HCT116 (cell line): ENCODE measurements around the gene SMYD3. TPM values are rescaled to one million over a fixed set of nuclear protein-coding genes. Genes with fewer than 3 reads are reported as not detected.

Source experiments
- ATAC-seq: fragments of 200-7000 bp; cut with Tn5 transposase; 2 replicates; pipeline ENCODE4 v1.9.1; 2020; ENCODE audit warnings: mild to moderate bottlenecking, moderate library complexity
- BruUV-seq: library from RNA; stranded (reverse); fragments of 400-500 nt; replicated peaks from 2 replicates; lab custom pipeline; 2021; lab: Mats Ljungman, UMichigan
- CTCF ChIA-PET: fragments of 300-600 bp; sonication (Branson Sonifier 250); formaldehyde crosslinking; loops from one replicate; lab custom pipeline; 2021; ENCODE audit warnings: antibody characterized with exemption; lab: Charles Lee
- POLR2A ChIA-PET: fragments of 300-600, 350-600 bp; sonication (Branson Sonifier 250); formaldehyde crosslinking; loops from one replicate; lab custom pipeline; 2021; ENCODE audit warnings: antibody characterized with exemption; lab: Charles Lee
- RAD21 ChIA-PET, 2 experiments: fragments of 300-600 bp; sonication (Branson Sonifier 250); formaldehyde crosslinking; loops; one replicate each; lab custom pipeline; 2023; ENCODE audit warnings: low total read pairs in 2 of 2; ENCODE audit not compliant: uncharacterized antibody in 2 of 2, unreplicated experiment in 2 of 2, low non-redundant PET in 1 of 2; lab: Charles Lee
- DNase-seq: peaks from one replicate; pipeline ENCODE4 v3.0.0-alpha.2; 2010; ENCODE audit warnings: low read depth, low spot score
- H2AFZ ChIP-seq: fragments of 200-600 bp; shearing (Covaris generic), sonication (generic); 2 replicates; pipeline ENCODE4 v1.6.1; 2017; ENCODE audit warnings: low read depth, mixed run types, mixed read lengths, antibody characterized with exemption, low read length; ENCODE audit not compliant: poor library complexity, severe bottlenecking
- H3K27ac ChIP-seq: 2 replicates; pipeline ENCODE4 v1.5.1; 2012; ENCODE audit warnings: low read depth, low read length
- H3K27me3 ChIP-seq: fragments of 200-600 bp; sonication (generic); 2 replicates; pipeline ENCODE4 v1.6.1; 2016; ENCODE audit warnings: mixed run types, low read length, mixed read lengths; ENCODE audit not compliant: insufficient read depth
- H3K36me3 ChIP-seq, 2 experiments: fragments of 200-500 bp in 1 of 2; fragments of 200-600 bp in 1 of 2; sonication (Bioruptor generic) in 1 of 2; sonication (generic) in 1 of 2; 2 replicates each; pipeline versions ENCODE4 v1.5.1 to v1.6.1; 2014 to 2016; ENCODE audit warnings: low read length in 2 of 2, inconsistent platforms in 1 of 2, mixed read lengths in 1 of 2, mixed run types in 1 of 2; ENCODE audit not compliant: insufficient read depth in 2 of 2, control insufficient read depth in 1 of 2
- H3K4me1 ChIP-seq, 2 experiments: fragments of 200-600 bp in 1 of 2; sonication (generic) in 1 of 2; 2 replicates each; pipeline versions ENCODE4 v1.5.1 to v1.6.1; 2012 to 2017; ENCODE audit warnings: low read length in 2 of 2, inconsistent platforms in 1 of 2, mild to moderate bottlenecking in 1 of 2, mixed read lengths in 1 of 2, mixed run types in 1 of 2, moderate library complexity in 1 of 2; ENCODE audit not compliant: insufficient read depth in 2 of 2, control insufficient read depth in 1 of 2
- H3K4me2 ChIP-seq: fragments of 200-600 bp; sonication (generic); 2 replicates; pipeline ENCODE4 v1.6.1; 2017; ENCODE audit warnings: mixed run types, low read length, mixed read lengths
- H3K4me3 ChIP-seq, 2 experiments: fragments of 200-600 bp in 1 of 2; sonication (generic) in 1 of 2; replicated peaks in 1 of 2; 2 replicates each; pipeline ENCODE4 v1.5.1; 2011 to 2016; ENCODE audit warnings: low read length in 2 of 2, control low read depth in 1 of 2, low read depth in 1 of 2, mild to moderate bottlenecking in 1 of 2, mixed read lengths in 1 of 2, mixed run types in 1 of 2
- H3K79me2 ChIP-seq: fragments of 200-600 bp; sonication (generic); 2 replicates; pipeline ENCODE4 v1.6.1; 2017; ENCODE audit warnings: mild to moderate bottlenecking, mixed run types, low read length, moderate library complexity, mixed read lengths; ENCODE audit not compliant: insufficient read depth
- H3K9ac ChIP-seq: fragments of 200-600 bp; sonication (generic); 2 replicates; pipeline ENCODE4 v1.6.1; 2016; ENCODE audit warnings: low read length, mixed read lengths
- H3K9me2 ChIP-seq: fragments of 200-600 bp; sonication (generic), shearing (Covaris generic); 2 replicates; pipeline ENCODE4 v1.6.1; 2017; ENCODE audit warnings: mixed run types, mild to moderate bottlenecking, moderate library complexity; ENCODE audit not compliant: insufficient read depth
- H3K9me3 ChIP-seq, 2 experiments: fragments of 200-500 bp in 1 of 2; fragments of 200-600 bp in 1 of 2; sonication (Bioruptor generic) in 1 of 2; sonication (generic) in 1 of 2; 2 replicates each; pipeline ENCODE4 v1.6.1; 2014 to 2017; ENCODE audit warnings: low read length in 2 of 2, mixed read lengths in 2 of 2, inconsistent platforms in 1 of 2, low read depth in 1 of 2, mild to moderate bottlenecking in 1 of 2, mixed run types in 1 of 2, moderate library complexity in 1 of 2; ENCODE audit not compliant: control insufficient read depth in 1 of 2, insufficient read depth in 1 of 2
- H4K20me1 ChIP-seq: fragments of 200-600 bp; sonication (generic), shearing (Covaris generic); 2 replicates; pipeline ENCODE4 v1.6.1; 2017; ENCODE audit warnings: mixed run types, mild to moderate bottlenecking, moderate library complexity; ENCODE audit not compliant: insufficient read depth
- ELF1 ChIP-seq: IDR thresholded peaks from 2 replicates; pipeline ENCODE4 v1.6.1; 2012; ENCODE audit warnings: low read depth, borderline replicate concordance
- EZH2 ChIP-seq: fragments of 200-600 bp; sonication (generic); IDR thresholded peaks from 2 replicates; pipeline ENCODE4 v1.6.1; 2017; ENCODE audit warnings: antibody characterized with exemption, mixed run types
- MAX ChIP-seq: IDR thresholded peaks from 2 replicates; pipeline ENCODE4 v1.6.1; 2012
- POLR2A ChIP-seq: IDR thresholded peaks from 2 replicates; pipeline ENCODE4 v1.7.0; 2011; ENCODE audit warnings: borderline replicate concordance; ENCODE audit not compliant: insufficient read depth, insufficient read length; ENCODE audit errors: extremely low read depth
- SRF ChIP-seq: IDR thresholded peaks from 2 replicates; pipeline ENCODE4 v1.6.1; 2012; ENCODE audit warnings: low read depth
- TCF7L2 ChIP-seq: IDR thresholded peaks from 2 replicates; pipeline ENCODE4 v1.7.0; 2011; ENCODE audit warnings: borderline replicate concordance, inconsistent platforms; ENCODE audit not compliant: insufficient read depth, insufficient read length; ENCODE audit errors: extremely low read depth
- intact Hi-C: fragments of 100-400 bp; cut with micrococcal nuclease; formaldehyde crosslinking; loops from 2 replicates; pipeline ENCODE4 v1.10.0; 2022
- total RNA-seq: library from RNA; stranded (reverse); gene quantifications from one replicate; pipeline ENCODE4 v1.2.1, GENCODE V29; 2021; ENCODE audit not compliant: unreplicated experiment

The SMYD3 gene
- total RNA-seq, 1 experiment from 2014 or later = 33.6 TPM

- POLR2A ChIA-PET = no interaction called here
- DNase-seq (no peak), ATAC-seq (no peak)
- Histone ChIP-seq H2AFZ (no peak overlapping the region), H3K9ac (no peak overlapping the region), H3K27ac (no peak overlapping the region), H3K4me1 (peaks cover 11 to 14% of the 10 kb centered on the region in 2 experiments), H4K20me1 (no peaks in the 10 kb centered on the region), H3K4me3 (no peak overlapping the region), H3K36me3 (no peaks in the 10 kb centered on the region), H3K9me3 (no peaks in the 10 kb centered on the region), H3K79me2 (no peaks in the 10 kb centered on the region), H3K27me3 (no peaks in the 10 kb centered on the region), H3K9me2 (no peaks in the 10 kb centered on the region), H3K4me2 (no peak overlapping the region)
- BruUV-seq = no TSS peak
- intact Hi-C loops = no loop called here
- TF ChIP-seq MAX (no peak), SRF (no peak)
- RAD21 ChIA-PET = no interaction called here
- CTCF ChIA-PET = no interaction called here
Observed at GRCh38 chr1:245842106-245842505, 665.0 kb downstream of the SMYD3 start.

- no peaks in the 10 kb centered on the region for H3K9me2 ChIP-seq
- H3K4me2 ChIP-seq = no peak overlapping the region
- H4K20me1 ChIP-seq = no peaks in the 10 kb centered on the region
- H3K36me3 ChIP-seq = no peaks in the 10 kb centered on the region
- H2AFZ ChIP-seq = no peak overlapping the region
- no peak for ATAC-seq
- no peak for DNase-seq
- peaks cover 11 to 14% of the 10 kb centered on the region in 2 experiments for H3K4me1 ChIP-seq
- ChIA-PET POLR2A (no interaction called here), RAD21 (no interaction called here)
- no peaks in the 10 kb centered on the region for H3K79me2 ChIP-seq
- no TSS peak for BruUV-seq
- H3K27me3 ChIP-seq = no peaks in the 10 kb centered on the region
- no peak overlapping the region for H3K4me3 ChIP-seq
- H3K27ac ChIP-seq = no peak overlapping the region
- intact Hi-C loops = no loop called here
- no peak for TF ChIP-seq POLR2A
- no peak for TF ChIP-seq TCF7L2
- no peak for TF ChIP-seq ELF1
- no peak for TF ChIP-seq EZH2
- no peak for TF ChIP-seq MAX
- TF ChIP-seq, all 23 proteins: peak for 0
- Histone ChIP-seq H3K9me3 (no peaks in the 10 kb centered on the region), H3K9ac (no peak overlapping the region)
- CTCF ChIA-PET = no interaction called here
Observed at GRCh38 chr1:245840971-245841370, 666.1 kb downstream of the SMYD3 start.
